ENCODE results near the gene HTT-AS.

Gene HTT-AS

DNA sequence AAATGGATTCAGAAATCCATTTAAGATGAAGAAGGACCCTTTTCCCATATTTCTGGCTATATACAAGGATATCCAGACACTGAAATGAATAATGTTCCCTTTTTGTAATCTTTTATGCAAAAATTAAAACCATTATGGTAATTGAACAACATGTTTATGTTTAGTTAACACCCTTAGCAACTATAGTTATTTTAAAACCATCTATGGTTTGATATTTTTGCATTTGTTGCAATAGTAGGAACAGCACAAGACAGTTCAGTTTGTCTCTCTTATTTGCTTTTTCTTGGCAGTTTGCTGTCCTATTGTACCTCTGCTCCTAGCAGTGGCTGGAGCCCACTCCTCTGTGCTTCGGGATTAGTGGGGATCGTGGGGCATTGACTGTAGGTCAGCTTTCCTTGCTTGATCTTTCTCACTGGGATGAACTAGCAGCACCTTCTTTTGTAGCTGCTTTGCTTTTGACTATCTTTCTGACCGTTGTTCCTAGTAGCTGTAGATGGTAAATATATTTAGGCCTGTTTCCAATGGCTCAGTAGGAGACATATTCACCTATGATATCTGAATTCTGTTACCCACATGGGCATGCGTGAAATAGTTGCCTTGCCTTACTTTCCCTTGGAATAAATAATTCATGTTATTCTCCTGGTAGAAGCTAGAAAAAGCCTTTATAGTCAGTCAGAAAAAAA lies 12.9 kb upstream of the HTT-AS start:
- DNase-seq (ENCODE audit: low read depth in 3 of 3) = no peak

GRCh38 chr4:3085948-3086670 lies 11.8 kb upstream of the HTT-AS start:
- DNase-seq (ENCODE audit: low read depth in 3 of 3) = no peak

DNA sequence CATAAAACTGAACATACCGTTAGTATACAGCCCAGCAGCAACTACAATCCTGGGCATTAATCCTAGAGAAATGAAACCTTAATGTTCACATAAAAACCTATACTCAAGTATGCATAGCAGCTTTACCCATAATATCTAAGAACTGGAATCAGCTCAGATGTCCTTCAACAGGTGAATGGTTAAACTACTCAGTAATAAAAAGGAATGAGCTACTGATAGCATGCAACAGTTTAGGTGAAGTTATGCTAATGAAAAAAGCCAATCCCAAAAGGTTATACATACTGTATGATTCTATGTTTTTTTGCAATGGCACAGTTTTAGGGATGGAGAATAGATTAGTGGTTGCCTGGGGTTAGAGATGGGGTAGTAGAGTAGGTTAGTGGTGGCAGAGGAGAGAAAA lies 9.4 kb upstream of the HTT-AS start:
- DNase-seq (ENCODE audit: low read depth in 3 of 3) = no peak

DNA sequence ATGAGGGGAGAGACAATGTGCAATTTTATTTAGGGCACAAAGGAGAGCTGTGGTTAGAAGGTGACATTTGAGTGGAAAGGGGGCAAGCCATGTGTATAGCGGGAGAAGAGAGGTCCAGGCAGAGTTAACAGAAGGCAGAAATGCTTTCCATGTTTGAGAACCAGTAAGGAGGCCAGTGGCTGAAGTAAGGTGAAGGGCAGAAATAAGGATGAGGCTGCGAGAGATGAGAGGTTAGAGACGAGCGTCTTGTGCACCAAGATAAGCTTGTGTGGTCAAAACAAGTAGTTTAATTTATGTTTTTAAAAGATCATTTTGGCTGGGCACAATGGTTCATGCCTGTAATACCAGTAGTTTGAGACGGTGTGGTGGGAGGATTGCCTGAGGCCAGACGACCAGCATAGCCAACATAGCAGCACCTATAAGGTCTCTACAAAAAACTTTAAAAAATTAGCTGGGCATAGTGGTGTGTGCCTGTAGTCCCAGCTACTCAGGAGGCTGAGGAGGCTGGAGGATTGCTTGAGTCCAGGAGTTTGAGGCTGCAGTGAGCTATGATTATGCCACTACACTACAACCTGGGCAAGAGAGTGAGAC lies 8.7 kb upstream of the HTT-AS start:
- no peak for DNase-seq (ENCODE audit: low read depth in 3 of 3)

- no peak for DNase-seq (ENCODE audit: low read depth in 3 of 3)
Observed at GRCh38 chr4:3079694-3080123, 5.4 kb upstream of the HTT-AS start.

DNA sequence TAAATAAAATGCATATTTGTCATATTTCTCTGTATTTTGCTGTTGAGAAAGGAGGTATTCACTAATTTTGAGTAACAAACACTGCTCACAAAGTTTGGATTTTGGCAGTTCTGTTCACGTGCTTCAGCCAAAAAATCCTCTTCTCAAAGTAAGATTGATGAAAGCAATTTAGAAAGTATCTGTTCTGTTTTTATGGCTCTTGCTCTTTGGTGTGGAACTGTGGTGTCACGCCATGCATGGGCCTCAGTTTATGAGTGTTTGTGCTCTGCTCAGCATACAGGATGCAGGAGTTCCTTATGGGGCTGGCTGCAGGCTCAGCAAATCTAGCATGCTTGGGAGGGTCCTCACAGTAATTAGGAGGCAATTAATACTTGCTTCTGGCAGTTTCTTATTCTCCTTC lies 3.5 kb upstream of the HTT-AS start:
- DNase-seq (ENCODE audit: low read depth in 3 of 3) = no peak

GRCh38 chr4:3075652-3075981 lies 1.3 kb upstream of the HTT-AS start:
- DNase-seq (ENCODE audit: low read depth in 3 of 3) = no peak

GRCh38 chr4:3074846-3075651 lies 711 bp upstream of the HTT-AS start:
- DNase-seq (ENCODE audit: low read depth in 3 of 3) = peak; percentile 14 to 37 (median 33)

GRCh38 chr4:3073158-3074077 lies 920 bp downstream of the HTT-AS start:
- DNase-seq (ENCODE audit: low read depth in 3 of 3) = no peak

- no peak for DNase-seq (ENCODE audit: low read depth in 3 of 3)
Observed at GRCh38 chr4:3071811-3072210, 2.5 kb downstream of the HTT-AS start.

GRCh38 chr4:3070709-3071500 lies 3.4 kb downstream of the HTT-AS start:
- DNase-seq (ENCODE audit: low read depth in 3 of 3) = no peak

DNA sequence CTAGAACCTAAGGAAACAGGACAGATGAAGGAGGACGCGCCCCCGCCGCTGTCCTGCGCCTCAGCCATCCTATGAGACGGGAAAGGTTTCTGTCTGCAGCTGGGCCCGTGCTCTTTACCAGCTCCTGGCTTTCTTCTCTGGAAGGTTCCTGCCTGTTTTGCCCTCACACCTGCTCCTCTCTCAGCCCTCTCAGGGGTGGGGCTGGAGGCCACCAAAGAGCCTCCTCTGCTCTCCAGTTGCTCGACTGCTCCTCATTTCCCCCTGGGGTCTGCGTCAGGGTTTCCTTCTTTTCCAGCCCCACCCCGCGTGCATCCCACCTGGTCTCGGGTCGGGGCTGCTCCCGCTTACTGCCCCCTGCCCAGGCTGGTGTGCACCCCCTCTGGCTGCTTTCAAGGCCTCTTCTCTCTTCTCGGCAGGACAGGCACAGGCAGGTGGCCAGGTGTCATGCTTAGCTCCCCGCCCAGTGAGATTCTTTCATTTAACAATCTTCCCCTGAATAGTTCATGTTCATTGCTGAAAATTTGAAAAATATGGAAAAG lies 4.6 kb downstream of the HTT-AS start:
- DNase-seq (ENCODE audit: low read depth in 3 of 3) = no peak

- no peak for DNase-seq (ENCODE audit: low read depth in 3 of 3)
Observed at GRCh38 chr4:3067473-3068001, 6.8 kb downstream of the HTT-AS start.

GRCh38 chr4:3066836-3067400 lies 7.4 kb downstream of the HTT-AS start:
- no peak for DNase-seq (ENCODE audit: low read depth in 3 of 3)

DNA sequence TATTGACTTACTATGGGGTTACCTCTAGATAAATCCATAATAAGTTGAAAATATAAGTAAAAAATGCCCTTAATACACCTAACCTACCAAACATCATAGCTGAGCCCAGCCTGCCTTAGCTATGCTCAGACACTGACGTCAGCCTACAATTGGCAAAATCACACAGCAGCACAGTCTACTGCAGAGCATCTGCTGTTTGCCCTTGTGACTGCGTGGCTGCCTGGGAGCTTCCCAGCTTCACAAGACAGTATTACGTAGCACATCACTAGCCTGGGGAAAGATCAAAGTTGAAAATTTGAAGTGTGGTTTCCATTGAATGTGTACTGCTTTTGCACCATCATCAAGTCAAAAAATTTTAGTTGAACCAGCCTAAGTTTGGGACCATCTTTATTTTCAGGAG lies 8.8 kb downstream of the HTT-AS start:
- no peak for DNase-seq (ENCODE audit: low read depth in 3 of 3)

- DNase-seq (ENCODE audit: low read depth in 3 of 3) = no peak
Observed at GRCh38 chr4:3062471-3062870, 11.9 kb downstream of the HTT-AS start.

DNA sequence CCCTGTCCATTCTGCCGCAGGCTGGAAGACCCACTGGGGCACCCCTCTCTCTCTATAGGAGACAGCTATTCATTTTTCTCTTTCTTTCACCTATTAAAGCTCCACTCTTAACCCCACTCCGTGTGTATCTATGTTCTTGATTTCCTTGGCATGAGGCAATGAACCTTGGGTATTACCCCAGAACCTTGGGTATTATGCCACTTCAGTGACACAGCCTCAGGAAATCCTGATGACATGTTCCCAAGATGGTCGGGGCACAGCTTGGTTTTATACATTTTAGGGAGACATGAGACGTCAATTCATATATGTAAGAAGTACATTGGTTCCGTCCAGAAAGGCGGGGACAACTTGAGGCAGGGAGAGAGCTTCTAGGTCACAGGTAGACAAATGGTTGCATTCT lies 13.4 kb downstream of the HTT-AS start:
- DNase-seq (ENCODE audit: low read depth in 3 of 3) = no peak

DNA sequence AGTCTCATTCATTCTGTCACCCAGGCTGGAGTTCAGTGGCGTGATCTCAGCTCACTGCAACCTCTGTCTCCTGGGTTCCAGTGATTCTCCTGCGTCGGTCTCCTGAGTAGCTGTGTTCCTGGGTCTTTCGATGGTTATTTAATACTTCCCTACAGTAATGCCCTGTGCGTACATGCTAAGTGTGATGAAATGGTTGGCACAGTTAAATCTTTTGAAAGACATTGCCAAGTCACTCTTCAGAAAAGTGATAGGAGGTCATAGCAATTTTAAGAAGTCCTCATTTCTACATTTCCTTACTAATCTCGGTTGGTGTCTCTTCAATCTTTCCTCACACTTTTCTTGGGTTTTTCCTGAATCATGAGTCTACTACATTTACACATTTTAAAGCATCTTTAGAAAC lies 14.4 kb downstream of the HTT-AS start:
- DNase-seq (ENCODE audit: low read depth in 3 of 3) = no peak

- no peak for DNase-seq (ENCODE audit: low read depth in 3 of 3)
Observed at GRCh38 chr4:3054169-3054759, 20.1 kb downstream of the HTT-AS start.

Data from stimulated activated CD4-positive, alpha-beta T cell treated with anti-CD3 and anti-CD28 coated beads, TNF-alpha, amount 100 ng/mL, for 48 hours (primary cell).